HepG2 (cell line): ENCODE data around the gene SNX21. TPM values are rescaled to one million over a fixed set of nuclear protein-coding genes. Genes with fewer than 3 reads are reported as not detected.

Source experiments
- AHDC1 ChIP-seq: sonication (generic); formaldehyde crosslinking; IDR thresholded peaks from 2 replicates; pipeline ENCODE4 v1.5.1; 2020; ENCODE audit warnings: mild to moderate bottlenecking, missing genetic modification reagents, borderline replicate concordance
- CENPBD1 ChIP-seq: sonication (generic); formaldehyde crosslinking; IDR thresholded peaks from 2 replicates; pipeline ENCODE4 v1.8.0; 2022; ENCODE audit warnings: missing genetic modification reagents, low read depth, mild to moderate bottlenecking, borderline replicate concordance
- CSRNP2 ChIP-seq: sonication (generic); formaldehyde crosslinking; conservative IDR thresholded peaks from 2 replicates; pipeline ENCODE4 v1.8.0; 2022; ENCODE audit warnings: low read depth, missing genetic modification reagents
- HOXD1 ChIP-seq: sonication (generic); formaldehyde crosslinking; IDR thresholded peaks from 2 replicates; pipeline ENCODE4 v1.5.0; 2020; ENCODE audit warnings: missing genetic modification reagents
- JUND ChIP-seq: sonication (generic); formaldehyde crosslinking; IDR thresholded peaks from 2 replicates; pipeline ENCODE4 v1.8.0; 2022; ENCODE audit warnings: mild to moderate bottlenecking, missing genetic modification reagents
- MZF1 ChIP-seq: sonication (generic); formaldehyde crosslinking; IDR thresholded peaks from 2 replicates; pipeline ENCODE4 v1.8.1; 2023; ENCODE audit warnings: mild to moderate bottlenecking, missing genetic modification reagents, borderline replicate concordance
- NFYC ChIP-seq: IDR thresholded peaks from 2 replicates; pipeline ENCODE4 v1.6.1; 2016; ENCODE audit warnings: missing genetic modification reagents, missing compliant biosample characterization
- POLR2AphosphoS5 ChIP-seq: IDR thresholded peaks from 2 replicates; pipeline ENCODE4 v1.6.1; 2012; ENCODE audit warnings: low read depth, low read length
- RBM22 ChIP-seq: fragments of 200-400 bp; formaldehyde crosslinking; optimal IDR thresholded peaks from 2 replicates; pipeline ENCODE3; 2017; ENCODE audit warnings: mild to moderate bottlenecking, low read length, moderate library complexity
- SMC3 ChIP-seq: IDR thresholded peaks from 2 replicates; pipeline ENCODE4 v1.6.1; 2011; ENCODE audit warnings: low read length, improper control_type of control experiment
- SOX13 ChIP-seq, 3 experiments: fragments of 450-650 bp in 1 of 3; sonication (generic) in 1 of 3; formaldehyde crosslinking in 1 of 3; IDR thresholded peaks in 2 of 3; conservative IDR thresholded peaks in 1 of 3; 2 replicates each; pipeline versions ENCODE4 v1.5.0 to v1.6.1; 2016 to 2020; ENCODE audit warnings: antibody characterized with exemption in 1 of 3, mild to moderate bottlenecking in 1 of 3, missing compliant biosample characterization in 1 of 3, missing genetic modification reagents in 1 of 3, moderate library complexity in 1 of 3
- SPEN ChIP-seq: sonication (generic); formaldehyde crosslinking; IDR thresholded peaks from 2 replicates; pipeline ENCODE4 v1.5.1; 2020; ENCODE audit warnings: low read depth, mild to moderate bottlenecking, missing genetic modification reagents
- ZNF331 ChIP-seq: sonication (generic); formaldehyde crosslinking; IDR thresholded peaks from 2 replicates; pipeline ENCODE4 v1.4.0; 2020; ENCODE audit warnings: missing genetic modification reagents
- ZNF484 ChIP-seq: sonication (generic); formaldehyde crosslinking; IDR thresholded peaks from 2 replicates; pipeline ENCODE4 v1.5.1; 2020; ENCODE audit warnings: mild to moderate bottlenecking, low read depth, missing genetic modification reagents, borderline replicate concordance
- ZNF574 ChIP-seq: sonication (generic); formaldehyde crosslinking; IDR thresholded peaks from 2 replicates; pipeline ENCODE4 v1.4.0; 2020; ENCODE audit warnings: missing genetic modification reagents
- ZNF737 ChIP-seq: sonication (generic); formaldehyde crosslinking; IDR thresholded peaks from 2 replicates; pipeline ENCODE4 v1.5.0; 2020; ENCODE audit warnings: missing genetic modification reagents, mild to moderate bottlenecking, borderline replicate concordance
- ZNF766 ChIP-seq: sonication (generic); formaldehyde crosslinking; IDR thresholded peaks from 2 replicates; pipeline ENCODE4 v1.5.0; 2020; ENCODE audit warnings: missing genetic modification reagents, borderline replicate concordance
- polyA plus RNA-seq, 8 experiments: library from polyadenylated mRNA; depleted of rRNA in 3 of 8; stranded (reverse) in 7 of 8; unstranded in 1 of 8; fragments of >200 nt; fragmentation: Illumina TruSeq in 4 of 8; extraction: Trizol in 4 of 8; gene quantifications; 2 replicates each; pipeline versions ENCODE4 v1.2.1 to v1.2.3, GENCODE V29; 2011 to 2016; ENCODE audit warnings: low read depth in 4 of 8, missing spikeins in 1 of 8, mixed read lengths in 1 of 8; ENCODE audit not compliant: insufficient read depth in 1 of 8
- total RNA-seq, 5 experiments: library from RNA; depleted of rRNA; stranded (reverse); fragments of >200 nt; fragmentation: Illumina TruSeq; extraction: Trizol; gene quantifications; 2 replicates each; pipeline ENCODE4 v1.2.3, GENCODE V29; 2016; ENCODE audit warnings: low read depth in 1 of 5

The SNX21 gene
- total and polyA plus RNA-seq, 2 of the 13 experiments (the other 11 are each of a cell fraction or from before 2014, with no cell fraction given): 7.7 to 12.8 TPM

GRCh38 chr20:45823949-45824835, 9.4 kb upstream of the SNX21 start (continued):
- TF ChIP-seq AHDC1: no peak
- no peak; the same call in 1 of the 2 replicates for TF ChIP-seq CENPBD1 (CRISPR knock-in tag)
- TF ChIP-seq ZNF766: no peak
- no peak for TF ChIP-seq ZNF484 (CRISPR knock-in tag)
- no peak for TF ChIP-seq CSRNP2
- TF ChIP-seq SMC3: peak; percentile 45; the same call in 1 of the 2 replicates
- no peak for TF ChIP-seq NFYC (CRISPR knock-in tag)
- TF ChIP-seq JUND (CRISPR knock-in tag): no peak
- TF ChIP-seq MZF1 (CRISPR knock-in tag): no peak
- TF ChIP-seq SPEN (CRISPR knock-in tag): no peak
- TF ChIP-seq ZNF737 (CRISPR knock-in tag): no peak
- TF ChIP-seq RBM22: no peak
- TF ChIP-seq HOXD1 (CRISPR knock-in tag): no peak
- no peak for TF ChIP-seq ZNF574 (CRISPR knock-in tag)
- no peak for TF ChIP-seq POLR2AphosphoS5
- TF ChIP-seq ZNF331 (CRISPR knock-in tag): 0 out of 2 replicates have a peak, but pooled peaks have one; percentile 55
- no peak for TF ChIP-seq SOX13 (IDR thresholded peaks at IDR 0.05)
- no peak for TF ChIP-seq SOX13 (CRISPR knock-in tag; conservative IDR thresholded peaks at IDR 0.05 in 1 of 2, IDR thresholded peaks at IDR 0.05 in 1 of 2)
